Retinal pigment epithelial cell (primary cell): Measurements from ENCODE around the gene SLC35G1.

Source experiments
- DNase-seq: peaks from one replicate; pipeline ENCODE4 v3.0.0-alpha.2; 2010; ENCODE audit warnings: low read depth
- H3K4me3 ChIP-seq: 2 replicates; pipeline ENCODE4 v1.5.1; 2011; ENCODE audit warnings: mild to moderate bottlenecking, low read length, control low read depth, moderate library complexity
- TF ChIP-seq, protein P1 (sequence below): conservative IDR thresholded peaks from 2 replicates; pipeline ENCODE4 v1.5.1; 2011; ENCODE audit warnings: low read depth, low read length, control low read depth, inconsistent platforms

SLC35G1 gene

DNA sequence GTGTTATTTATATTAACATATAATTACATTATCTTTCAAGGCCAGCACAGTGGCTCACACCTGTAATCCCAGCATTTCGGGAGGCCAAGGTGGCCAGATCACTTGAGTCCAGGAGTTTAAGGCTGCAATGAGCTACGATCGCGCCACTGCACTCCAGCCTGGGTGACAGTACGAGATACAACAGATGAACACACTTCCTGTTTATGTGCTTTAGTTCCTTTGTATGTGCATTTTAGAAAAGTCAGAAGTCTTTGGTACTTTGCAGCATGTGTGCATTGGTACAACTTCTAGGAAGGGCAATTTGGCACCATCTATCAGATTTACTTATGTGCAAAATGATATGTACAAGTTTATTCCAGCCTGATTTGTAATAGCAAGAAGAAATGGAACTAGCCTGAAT lies 13.3 kb downstream of the SLC35G1 start:
- H3K4me3 ChIP-seq = no peak overlapping the region
- TF ChIP-seq, protein P1, sequence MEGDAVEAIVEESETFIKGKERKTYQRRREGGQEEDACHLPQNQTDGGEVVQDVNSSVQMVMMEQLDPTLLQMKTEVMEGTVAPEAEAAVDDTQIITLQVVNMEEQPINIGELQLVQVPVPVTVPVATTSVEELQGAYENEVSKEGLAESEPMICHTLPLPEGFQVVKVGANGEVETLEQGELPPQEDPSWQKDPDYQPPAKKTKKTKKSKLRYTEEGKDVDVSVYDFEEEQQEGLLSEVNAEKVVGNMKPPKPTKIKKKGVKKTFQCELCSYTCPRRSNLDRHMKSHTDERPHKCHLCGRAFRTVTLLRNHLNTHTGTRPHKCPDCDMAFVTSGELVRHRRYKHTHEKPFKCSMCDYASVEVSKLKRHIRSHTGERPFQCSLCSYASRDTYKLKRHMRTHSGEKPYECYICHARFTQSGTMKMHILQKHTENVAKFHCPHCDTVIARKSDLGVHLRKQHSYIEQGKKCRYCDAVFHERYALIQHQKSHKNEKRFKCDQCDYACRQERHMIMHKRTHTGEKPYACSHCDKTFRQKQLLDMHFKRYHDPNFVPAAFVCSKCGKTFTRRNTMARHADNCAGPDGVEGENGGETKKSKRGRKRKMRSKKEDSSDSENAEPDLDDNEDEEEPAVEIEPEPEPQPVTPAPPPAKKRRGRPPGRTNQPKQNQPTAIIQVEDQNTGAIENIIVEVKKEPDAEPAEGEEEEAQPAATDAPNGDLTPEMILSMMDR = no peak
- DNase-seq = no peak

DNA sequence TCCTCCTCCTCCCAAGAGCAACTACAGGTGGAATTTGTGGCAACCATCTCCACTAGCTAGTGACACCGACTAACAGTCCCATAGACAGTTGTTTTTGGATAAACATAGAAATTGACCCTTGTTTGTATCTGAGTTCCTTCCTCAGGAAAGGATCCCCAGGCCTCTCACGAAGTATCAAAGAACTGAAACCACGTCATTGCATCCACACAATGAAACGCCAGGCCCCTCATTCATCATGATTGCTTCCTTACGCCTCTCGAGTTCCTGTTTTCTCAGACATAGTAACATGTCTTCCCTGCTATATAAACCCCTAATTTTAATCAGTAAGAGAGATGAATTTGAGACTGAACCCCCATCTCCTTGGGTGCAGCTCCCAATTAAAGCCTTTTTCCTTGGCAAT lies 18.1 kb downstream of the SLC35G1 start:
- no peak for DNase-seq
- TF ChIP-seq, protein P1 = no peak

DNA sequence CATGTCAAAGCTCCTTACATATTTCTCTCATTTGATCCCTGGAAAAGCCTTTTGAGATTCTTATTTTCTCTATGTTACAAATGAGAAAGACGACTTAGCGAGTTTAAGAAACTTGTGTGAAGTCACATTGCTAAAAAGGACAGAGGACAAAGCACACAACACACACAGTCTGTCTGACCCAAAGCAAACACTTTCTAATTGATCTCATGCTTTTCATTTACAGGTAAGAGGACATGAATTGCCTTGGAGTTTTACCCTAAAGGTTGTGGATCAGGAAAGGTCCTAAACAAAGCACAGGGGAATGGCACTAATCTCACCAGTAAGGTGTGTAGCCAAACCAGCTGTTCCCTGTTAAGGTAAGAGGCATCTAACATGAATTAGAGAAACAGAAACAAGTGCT lies 18.7 kb downstream of the SLC35G1 start:
- no peak overlapping the region for H3K4me3 ChIP-seq
- TF ChIP-seq, protein P1 = no peak
- DNase-seq = no peak

More for the DNA sequence above, 18.1 kb downstream of the SLC35G1 start:
- no peak overlapping the region for H3K4me3 ChIP-seq

DNA sequence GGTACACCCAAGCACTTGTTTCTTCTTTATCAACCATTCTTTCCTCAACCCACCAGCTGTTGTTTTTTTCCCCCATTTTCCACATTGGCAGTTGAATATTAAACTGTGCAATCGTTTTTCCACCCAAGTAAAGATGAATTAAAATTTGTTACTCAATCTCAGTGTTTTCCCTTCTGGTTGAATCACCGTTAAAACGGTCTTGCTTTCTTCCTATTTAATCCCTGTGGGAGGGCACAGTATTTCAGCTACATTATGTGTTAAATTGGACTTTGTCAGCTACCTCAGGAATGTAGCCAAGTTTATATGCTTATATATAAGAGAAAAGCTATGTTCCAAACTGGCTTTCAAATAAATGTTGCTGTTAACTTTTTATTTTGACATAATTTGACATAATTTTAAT lies 19.9 kb downstream of the SLC35G1 start:
- no peak overlapping the region for H3K4me3 ChIP-seq
- TF ChIP-seq, protein P1 = no peak
- DNase-seq = peak; percentile 51

DNA sequence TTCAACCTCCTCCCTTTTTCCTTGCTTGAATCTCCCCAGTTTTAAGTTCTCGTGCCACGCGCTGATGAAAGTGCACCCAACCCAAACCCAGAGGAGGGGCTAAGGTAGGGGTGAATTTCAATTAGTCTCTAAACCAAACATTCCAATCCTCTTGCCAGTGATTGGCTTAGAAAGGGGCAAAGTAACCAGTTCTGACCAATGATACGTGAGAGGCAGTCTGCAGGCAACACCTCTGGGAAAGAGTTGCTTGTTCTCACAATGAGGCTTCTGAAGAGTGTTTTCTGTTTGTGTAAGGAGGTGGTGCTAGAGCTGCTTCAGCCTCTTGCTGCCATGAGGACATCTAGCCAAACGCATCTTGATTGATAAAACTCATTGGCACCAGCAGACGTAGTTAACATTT lies 21.8 kb downstream of the SLC35G1 start:
- DNase-seq = no peak
- TF ChIP-seq, protein P1 = no peak
- no peak overlapping the region for H3K4me3 ChIP-seq

DNA sequence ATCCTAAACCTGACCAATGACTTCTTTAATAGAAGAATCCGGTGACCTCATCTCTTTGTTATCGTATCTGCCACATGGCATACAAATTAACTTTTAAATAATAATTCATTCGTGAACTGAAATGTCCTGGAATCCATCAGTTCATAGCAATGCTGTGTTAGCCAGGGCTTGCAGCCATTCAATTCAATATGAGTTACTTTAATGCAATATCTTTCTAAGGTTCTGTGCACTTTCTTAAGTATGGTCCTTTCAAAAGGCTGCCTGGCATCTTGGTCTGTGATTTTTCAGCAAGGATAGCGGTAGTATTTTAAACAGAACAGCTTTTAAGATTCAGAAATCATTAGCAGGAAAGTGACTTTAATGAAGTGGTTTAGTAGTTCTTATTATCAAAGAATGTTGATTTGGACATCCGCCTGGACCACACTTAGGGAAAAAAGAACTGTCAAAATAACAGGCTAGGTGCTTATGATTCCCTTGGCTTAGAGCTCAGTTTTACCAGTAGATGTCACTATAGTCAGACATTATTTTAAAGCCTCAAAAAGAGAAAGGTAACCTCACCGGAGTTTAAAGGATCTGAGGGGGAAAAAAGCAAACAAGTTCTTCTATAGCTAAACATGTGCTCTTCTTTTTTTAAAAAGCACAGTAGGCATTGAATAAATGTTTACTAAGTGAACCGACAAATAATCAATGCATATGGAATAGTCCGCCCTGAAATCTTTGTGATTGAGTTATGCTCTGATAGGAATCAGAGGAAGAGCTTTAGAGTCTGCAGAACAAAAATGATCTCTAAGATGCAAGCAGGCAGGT lies 22.7 kb downstream of the SLC35G1 start:
- peak overlapping the region; percentile 40 for H3K4me3 ChIP-seq
- TF ChIP-seq, protein P1 = peak; percentile 65
- DNase-seq = peak; percentile 60

DNA sequence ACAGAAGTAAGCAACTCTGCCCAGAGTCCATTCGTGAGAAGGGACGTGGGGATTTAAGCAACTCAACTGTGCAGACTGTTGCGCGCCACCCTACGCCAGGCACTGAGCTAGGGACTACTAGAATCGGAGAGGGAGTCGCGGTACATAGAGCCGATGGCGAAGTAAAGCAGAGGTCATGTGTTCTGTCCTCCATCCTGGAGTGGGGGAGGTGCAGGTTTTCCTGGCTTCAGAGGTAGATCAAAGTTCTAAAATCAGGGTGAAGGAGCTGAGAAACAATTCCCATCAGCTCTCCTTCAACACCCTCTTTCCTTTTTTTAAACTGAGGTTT lies 23.2 kb downstream of the SLC35G1 start:
- peak overlapping the region; percentile 40 for H3K4me3 ChIP-seq
- TF ChIP-seq, protein P1 = no peak
- DNase-seq = peak; percentile 60
